OCI-M2 (cell line): ENCODE measurements around the gene NOS1.

Experiments used
- DNase-seq: peaks from one replicate; lab custom pipeline; 2025; ENCODE audit not compliant: unreplicated experiment; lab: John Stamatoyannopoulos, UW

The NOS1 gene

DNA sequence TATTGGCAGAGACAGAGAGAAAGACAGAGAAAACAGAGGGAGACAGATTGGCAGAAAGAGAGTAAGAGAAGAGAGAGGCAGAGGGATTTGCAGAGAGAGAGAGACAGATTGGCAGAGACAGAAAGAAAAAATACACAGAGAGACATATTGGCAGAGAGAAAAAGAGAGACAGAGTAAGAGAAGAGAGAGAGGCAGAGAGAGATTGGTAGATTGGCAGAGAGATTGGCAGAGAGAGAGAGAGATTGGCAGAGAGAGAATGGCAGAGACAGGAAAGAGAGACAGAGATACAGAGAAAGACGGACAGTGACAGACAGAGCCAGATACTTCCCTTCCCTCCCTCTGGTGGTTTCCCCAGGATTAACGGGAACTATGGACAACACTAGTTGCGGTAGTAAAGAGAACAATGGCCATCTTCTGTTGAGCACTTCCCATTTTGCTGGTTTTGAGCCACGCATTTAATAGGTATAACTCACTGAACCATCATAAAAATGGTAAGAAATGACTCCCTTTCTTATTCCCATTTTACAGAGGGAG lies 2.6 kb upstream of the NOS1 start:
- no peak for DNase-seq

DNA sequence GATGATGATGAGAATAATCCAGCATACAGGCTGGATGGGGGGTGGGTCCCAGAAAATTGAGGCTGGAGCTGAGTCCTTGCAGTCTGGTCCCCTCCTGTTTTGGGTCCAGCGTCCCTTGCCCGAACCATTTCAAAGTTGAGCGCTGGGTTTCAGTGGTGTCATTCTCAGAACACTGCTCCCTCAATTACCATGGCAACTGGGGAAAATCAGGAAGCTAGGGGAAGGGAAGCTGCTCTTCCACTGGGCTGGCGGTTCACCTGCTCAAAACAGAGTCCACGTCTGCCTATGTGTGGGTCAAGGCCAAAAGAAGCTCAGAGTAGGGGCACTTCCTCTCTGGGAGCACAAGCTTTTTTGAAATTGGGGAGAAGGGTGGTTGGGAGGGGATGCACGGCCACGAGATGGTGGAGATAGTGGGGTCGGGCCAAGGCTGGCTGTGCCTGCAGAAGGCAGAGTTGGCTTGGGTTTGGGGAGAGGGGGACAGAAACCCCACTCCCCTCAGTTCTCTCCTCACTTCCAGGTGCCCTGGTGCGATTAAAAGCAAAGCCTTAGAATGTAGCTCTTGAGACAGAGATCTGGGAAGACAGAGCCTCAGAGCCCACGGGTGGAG lies 1.7 kb upstream of the NOS1 start:
- DNase-seq, result no peak

DNA sequence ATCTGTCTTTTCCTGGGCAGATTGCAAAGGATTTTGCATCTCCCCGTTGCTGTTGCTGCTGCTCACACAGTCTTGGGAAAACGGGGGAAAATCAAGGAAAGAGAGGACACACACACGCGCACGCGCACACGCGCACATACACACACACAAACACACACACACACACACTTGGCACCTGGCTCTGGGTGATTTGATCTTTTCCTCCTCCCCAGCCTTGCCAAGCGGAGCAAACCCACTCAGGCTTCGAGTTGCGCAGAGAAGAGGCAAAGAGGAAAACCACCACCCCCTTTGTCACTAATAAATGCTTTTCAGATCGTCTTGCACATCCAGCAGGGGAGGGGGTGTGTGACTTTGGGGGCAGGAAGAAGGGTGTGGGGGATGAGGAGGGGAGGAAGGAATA lies 965 bp upstream of the NOS1 start:
- DNase-seq, result no peak

DNA sequence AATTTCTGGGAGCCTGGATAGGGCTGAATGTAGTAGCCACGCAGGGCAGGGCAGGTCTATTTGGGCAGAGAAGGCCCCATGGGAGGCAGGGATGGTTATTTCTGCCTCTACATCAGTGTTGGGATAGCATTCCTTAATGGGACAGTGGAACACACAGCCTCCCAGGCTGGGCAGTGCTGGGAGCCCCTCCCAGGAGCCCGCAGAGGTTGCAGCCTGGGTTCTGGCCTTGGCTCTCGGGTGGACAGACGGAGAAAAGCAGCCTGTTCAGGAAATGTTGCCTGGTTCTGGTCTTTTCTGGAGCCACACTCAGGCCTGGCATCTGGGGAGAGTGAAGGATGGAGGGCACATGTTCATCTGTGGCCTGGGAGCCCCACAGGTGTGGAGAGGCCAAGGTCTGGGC lies 479 bp upstream of the NOS1 start:
- DNase-seq, result no peak

DNA sequence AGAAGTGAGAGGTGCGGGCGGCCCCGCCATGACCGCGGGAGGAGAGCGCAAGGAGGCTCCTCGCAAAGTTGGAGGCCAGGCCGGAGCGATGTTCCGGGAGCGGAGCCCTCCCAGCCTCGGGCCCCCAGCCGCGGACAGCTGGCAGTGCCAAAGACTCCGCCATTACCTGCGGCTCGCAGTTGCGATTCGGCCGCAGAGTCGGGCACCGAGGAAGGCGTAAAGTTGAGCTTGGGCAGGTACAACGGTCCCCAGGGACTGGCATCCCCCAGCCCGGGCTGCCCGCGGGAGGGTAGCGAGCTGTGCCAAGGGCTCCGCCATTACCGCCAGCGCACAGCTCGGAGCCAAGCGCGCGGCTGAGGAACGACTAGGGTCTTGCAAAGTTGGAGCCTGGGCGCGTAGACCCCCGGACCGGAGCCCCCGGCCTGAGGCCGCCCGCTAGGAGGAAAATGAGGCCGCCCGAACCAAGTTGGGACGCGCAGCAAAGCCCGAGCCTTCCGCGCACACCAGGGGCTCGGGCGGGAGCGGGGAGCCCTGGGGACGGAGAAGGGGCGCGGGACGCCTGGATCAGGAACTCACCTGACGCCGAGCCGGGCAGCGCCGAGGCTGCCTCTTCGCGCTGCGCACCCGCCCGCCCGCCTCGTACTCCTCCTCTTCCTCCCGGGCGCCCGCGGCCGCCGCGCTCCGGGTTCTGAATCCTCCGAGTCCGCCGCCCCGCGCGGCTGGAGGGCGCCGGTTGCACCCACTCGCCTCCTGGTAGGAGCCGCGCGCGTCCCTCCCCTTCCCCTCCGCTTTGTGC lies 677 bp downstream of the NOS1 start:
- no peak for DNase-seq

DNA sequence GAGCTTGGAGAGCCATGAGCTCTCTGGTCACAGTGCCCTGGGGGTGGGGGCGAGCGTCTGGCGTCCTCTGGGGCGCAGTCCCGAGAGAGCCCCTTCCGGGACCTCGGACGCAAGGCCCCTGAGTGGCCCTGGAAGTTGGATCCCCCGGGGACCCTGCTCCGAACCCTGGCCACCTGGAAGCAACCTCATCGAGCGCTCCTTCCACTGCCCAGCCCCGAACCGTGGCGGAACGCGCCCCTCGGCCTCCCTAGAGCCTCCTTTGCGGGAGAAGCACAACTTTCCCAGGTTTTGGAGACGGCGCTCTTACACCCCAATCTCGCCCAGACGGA lies 1.2 kb downstream of the NOS1 start:
- no peak for DNase-seq

DNA sequence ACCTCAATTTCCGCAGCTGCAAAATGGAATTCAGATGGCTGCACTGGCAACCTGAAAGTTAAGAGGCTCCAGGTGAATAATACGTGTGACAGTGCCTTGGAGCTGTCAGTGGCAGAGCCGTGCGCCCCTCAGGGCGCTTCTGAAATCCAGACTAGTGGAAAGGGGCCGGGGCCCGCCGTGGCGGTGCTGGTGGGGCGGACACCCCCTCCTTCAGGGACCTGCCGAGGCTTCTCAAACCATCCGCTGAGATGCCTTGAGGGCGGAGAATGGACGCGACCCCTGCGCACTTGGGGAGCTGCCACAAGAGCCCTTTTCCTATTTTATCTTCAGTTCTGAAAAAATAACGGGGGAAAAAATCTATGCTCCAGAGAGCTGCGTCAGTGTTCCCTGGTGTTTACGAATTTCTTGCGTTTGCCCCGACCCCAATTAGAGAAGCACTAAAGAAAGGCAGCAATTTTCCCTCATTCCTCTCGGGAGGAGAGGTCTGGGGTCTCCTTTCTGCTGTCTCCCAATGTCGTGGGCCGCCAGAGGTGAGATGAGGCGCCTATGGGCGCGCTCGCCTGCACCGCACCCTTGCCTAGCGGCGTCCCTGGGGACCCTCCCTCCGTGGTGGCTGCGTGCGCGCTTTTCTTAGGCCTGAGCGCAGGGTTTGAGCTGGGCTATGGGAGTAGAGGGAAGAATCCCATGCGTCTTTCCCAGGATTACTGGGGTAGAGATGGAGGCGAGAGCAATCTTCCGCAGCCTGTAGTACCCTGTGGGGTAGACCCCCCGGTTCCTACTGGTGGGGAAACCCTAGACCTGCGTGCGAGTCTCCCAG lies 2.2 kb downstream of the NOS1 start:
- no peak for DNase-seq

DNA sequence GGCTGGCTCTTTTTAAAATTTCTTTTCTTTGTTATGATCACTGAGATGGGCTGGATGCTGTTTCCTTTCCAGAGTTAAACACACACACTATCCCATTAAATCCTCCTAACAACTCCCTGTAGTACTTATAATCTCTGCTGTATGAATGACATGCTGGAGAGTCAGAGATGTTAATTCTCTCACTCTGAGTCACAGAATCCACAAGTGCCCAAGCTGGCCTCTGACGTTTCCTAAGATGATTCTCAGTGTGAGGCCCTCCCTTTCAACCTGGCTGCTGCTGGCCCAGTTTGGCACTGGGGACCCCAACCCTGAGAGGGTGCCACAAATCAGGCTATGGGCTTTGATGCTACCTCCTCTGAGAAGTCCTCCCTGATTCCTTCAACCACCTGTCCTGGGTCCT lies 5.4 kb downstream of the NOS1 start:
- no peak for DNase-seq

DNA sequence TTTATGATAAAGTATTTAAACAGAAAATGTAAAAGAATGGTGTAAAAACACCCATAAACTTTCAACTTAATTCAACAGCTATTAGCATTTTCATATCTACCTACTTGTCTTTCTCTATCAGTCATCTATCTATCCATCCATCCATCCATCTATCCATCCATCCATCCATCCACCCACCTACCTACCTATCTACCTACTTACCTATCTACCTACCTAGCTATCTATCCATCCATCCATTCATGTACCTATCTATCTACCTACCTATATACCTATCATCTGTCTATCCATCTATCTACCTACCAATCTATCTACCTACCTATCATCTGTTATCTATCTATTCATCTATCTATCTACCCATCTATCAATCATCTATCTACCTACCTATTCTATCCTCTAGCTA lies 8.5 kb downstream of the NOS1 start:
- DNase-seq, result no peak

DNA sequence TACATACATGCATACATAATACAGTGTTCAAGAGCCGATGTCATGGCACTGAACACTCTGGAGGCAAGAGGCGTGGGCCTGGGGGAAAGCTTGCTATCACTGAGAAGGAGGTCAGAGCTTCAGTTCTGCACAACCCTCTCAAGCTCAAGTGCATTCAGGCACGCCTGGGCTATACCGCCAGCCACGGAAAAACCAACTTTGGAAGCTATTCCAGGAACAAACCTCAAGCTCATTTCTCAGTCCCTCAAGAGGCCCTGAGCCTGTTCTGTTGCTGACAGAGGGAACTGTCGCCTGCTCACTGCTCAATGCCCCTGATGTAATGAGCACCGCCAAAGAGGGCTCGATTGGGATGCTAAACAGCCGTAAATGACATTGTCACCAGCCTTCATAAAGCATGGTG lies 9.2 kb downstream of the NOS1 start:
- no peak for DNase-seq

DNA sequence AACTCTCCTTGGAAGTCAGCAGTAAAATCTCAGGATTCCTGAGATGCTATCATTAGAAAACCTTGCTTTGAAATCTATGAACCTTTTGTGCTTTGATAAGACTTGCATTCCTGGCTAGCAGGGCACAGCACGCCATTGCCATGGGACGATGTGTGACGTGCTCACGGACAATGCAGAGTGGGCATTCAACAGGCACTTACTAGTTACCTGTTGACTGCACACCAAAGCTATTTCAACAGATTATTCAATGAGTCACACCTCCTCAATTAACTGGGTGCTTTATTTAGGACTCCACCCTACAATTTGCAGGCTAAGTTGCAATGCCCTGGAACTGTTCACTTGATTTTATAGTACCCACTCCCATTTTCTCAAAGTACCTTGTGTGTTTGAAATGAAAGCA lies 11.3 kb downstream of the NOS1 start:
- no peak for DNase-seq

DNA sequence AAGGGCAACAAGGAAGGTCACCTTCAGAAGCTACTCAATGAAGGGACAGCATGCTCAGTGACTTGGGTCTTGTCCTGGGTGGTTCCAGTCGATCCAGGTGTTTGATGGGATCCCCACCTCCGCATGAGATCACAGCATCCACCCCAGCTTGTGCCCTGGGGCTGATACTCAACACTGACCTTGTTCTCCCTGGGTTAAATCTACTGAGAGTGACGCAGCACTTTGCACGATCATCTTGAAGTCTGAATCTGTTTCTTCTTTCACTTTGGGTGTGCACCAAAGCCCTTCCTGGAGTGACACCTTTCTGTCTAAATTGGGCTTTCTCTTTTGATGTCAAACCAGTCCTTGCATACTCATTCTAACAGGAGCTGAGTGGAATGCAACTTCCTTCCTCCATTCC lies 13.8 kb downstream of the NOS1 start:
- no peak for DNase-seq

DNA sequence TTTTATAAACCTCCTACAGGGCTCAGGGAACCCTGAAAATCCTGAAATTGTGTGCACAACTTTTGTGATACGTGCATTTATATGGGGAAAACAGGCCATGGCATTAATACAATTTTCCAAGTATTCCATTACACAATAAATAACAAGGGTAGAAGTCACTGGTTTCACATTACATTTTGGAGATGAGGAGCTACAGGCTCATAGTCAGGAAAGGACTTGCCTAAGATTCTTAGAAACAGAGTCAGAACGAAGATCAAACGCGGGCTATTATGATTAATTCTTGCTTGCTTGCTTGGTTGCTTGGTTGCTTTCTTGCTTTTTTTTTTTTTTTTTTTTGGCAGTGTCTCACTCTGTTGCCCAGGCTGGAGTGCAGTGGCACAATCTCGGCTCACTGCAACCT lies 16.7 kb downstream of the NOS1 start:
- DNase-seq, result no peak

DNA sequence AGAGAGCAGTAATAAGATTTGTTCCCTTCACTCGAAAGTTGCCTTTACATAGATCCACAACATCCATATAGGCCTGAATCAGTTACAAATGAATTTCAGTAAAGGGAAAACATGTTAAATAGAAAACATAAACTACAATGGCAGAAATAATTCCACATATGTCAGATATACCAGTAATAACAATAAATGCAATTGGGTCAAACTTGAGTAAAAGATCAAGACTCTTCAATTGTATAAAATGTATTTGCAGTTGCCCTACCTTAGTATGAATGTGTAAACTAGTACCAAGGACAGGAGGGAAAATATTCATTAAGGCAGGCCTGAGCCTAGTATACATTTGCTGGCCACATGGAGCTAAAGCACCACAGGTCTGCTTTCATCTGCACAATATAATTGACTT lies 17.6 kb downstream of the NOS1 start:
- DNase-seq, result no peak

DNA sequence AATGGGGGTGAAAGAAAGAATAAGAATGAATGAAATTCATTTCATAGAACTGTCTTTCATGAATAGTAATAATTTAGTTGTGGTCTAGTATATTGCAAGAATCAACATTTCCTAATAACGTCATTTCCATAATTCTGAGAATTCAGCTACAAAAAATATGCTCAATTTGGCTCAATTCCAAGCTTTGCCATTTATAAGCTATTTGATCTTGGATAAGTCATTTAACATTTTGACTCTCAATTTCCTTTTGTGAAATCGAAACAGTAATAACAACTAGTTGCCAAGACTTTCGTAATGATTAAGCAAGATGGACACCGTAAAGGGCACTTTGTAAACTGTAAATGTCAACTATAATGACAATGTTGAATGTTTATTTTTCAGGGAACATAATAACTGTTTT lies 18.1 kb downstream of the NOS1 start:
- no peak for DNase-seq

DNA sequence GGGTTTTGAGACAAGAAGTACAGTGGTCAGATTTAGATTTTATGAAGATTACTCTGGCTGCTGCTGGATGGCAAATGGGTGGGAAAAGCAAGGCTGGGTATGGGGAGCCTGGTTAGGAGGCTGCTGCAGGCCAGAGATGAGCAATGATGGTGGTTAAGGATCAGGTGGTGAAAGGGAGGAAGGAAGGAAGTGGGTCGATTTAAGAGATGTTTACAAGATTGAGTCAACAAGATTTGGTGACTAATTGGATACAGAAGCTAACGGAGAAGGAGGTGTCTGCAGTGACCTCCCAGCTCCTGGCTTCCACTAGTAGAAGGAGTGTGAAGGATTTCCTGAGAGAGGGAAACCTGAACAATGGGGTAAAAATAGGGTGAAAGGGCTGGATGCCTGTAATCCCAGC lies 18.7 kb downstream of the NOS1 start:
- DNase-seq, result no peak

DNA sequence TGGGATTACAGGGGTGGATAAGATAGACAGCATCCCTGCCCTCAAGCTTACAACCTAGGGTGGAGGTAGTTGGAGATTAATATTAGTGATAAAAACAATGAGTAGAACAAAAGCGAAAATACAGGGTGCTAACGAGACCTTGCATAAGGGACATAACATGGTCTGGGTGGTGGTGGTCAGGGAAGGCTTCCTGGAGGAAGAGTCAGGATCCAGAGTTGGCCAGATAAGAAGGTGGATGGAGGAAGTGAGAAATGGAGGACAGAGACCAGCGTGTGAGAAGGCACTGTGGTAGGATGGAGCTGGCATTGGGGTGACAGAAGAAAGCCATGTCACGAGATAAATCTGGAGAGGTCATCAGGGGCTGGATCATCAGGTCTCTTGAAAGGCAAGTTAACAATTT lies 19.2 kb downstream of the NOS1 start:
- DNase-seq, result no peak

DNA sequence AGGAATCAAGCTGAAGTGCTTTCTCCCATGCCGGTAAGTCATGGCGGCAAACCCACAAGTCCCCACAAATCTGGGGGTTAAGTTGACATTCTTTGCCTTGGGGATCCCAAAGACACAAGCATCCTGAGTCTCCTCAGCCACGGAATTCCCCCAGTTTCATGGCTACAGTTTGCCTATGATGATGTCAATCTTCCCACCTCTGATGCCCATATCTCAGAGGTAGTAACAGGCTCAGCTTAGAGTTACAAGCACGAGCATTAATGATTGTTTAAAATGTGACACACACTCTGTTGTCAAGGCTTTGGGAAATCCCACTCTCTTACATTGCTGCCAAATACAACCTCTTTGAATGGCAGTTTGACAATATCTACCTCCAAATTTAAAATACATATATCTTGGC lies 22.3 kb downstream of the NOS1 start:
- no peak for DNase-seq

DNA sequence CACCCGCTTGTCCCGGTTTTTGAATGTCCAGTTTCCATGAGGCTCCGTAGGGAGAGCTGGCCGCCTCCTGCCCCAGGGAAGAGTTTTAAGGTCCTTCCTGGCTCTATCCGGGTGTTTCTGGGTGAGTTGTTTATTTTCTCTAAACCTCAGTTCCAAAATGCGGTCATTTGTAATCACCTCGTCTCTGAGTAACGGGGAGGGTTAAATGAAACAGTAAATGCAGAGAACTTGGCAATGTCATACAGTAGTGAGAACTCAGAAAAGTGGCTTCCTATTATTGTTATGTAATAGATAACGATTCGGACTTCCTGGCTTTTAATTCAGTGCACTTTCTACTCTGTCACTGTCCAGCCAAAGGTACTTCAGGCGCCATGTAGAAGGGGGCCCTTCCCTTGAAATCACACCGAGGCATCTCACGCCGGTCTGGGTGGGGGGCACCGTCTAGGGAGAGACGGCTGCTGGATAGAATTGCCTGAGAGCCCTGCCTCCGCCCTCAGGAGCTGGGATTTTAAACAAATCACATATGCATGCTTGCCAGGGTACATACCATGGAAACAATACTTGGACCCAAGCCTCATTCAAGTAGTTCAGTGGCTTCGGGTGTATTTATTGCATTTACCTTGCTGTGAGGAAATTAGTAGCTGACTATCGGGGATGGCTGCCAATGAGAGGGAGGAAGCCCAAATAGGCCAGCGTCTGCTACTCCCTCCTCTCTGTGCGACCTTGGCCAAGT lies 26.4 kb downstream of the NOS1 start:
- no peak for DNase-seq

DNA sequence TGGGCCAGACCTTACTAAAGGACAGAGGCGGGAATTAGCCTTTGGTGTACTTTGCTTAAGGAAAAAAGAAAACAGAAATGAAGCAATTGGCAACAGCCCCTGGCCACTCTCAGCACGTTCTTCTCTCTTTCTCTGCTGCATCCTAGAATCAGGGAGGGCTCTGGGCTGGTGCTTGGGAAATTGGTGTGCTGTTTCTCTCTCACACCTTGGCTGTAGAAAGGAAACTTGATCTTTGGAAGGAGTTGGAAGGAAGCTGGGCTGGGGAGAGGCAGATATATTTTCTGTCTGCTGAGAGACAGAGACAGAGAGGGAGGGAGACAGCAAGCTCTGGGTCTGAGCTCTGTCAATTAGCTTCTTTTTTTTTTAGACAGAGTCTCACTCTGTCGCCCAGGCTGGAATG lies 27.4 kb downstream of the NOS1 start:
- no peak for DNase-seq

DNA sequence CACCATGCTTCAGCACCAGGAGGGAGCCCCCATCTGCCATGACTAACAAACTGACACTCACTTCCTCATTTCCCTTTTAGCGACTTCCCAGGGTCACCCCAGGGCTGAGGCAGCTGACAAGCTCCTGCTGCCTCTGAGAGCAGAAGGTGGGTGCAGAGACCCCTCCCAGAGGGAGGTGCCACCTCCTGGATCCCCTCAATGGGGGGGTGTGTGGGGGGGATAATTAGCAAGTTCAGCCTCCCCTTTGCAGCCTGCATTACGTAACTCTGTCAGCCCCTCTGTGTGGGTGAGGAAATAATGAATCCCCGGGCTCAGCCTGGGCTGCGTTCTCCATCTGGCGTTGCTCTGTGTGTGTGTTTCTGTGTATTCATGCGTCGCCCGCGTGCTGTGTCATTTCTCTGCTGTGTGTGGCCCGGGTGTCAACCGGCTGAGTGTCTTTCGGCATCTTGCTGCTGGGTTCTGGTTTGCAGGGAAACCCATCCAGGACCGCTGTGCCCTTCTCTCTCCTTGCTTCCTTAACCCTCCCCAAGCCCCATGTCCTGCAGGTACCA lies 28.0 kb downstream of the NOS1 start:
- no peak for DNase-seq
